Mammary epithelial cell (primary cell): ENCODE results near the gene RPL31.

Source experiments
- CTCF ChIP-seq, 2 donors: IDR thresholded peaks in 1 of 2; conservative IDR thresholded peaks in 1 of 2; 2 replicates each; pipeline ENCODE4 v1.5.1; 2011 to 2012; ENCODE audit warnings: inconsistent platforms in 2 of 2, low read length in 2 of 2, mild to moderate bottlenecking in 2 of 2, control low read depth in 1 of 2, low read depth in 1 of 2; ENCODE audit not compliant: insufficient read depth in 1 of 2; ENCODE audit errors: extremely low read depth in 1 of 2
- EZH2 ChIP-seq: IDR thresholded peaks from 2 replicates; pipeline ENCODE4 v1.6.1; 2012; ENCODE audit warnings: low read length, inconsistent platforms, borderline replicate concordance

- no peak for TF ChIP-seq EZH2
- no peak for TF ChIP-seq CTCF (conservative IDR thresholded peaks at IDR 0.05 in 1 of 2, IDR thresholded peaks at IDR 0.05 in 1 of 2; ENCODE audit: extremely low read depth in 1 of 2, insufficient read depth in 1 of 2, low read depth in 1 of 2, low read length in 2 of 2)
Observed at GRCh38 chr2:100982431-100982861, 19.6 kb upstream of the RPL31 start.
